CD14-positive monocyte (primary cell): ENCODE data around the gene ATG101. TPM values are rescaled to one million over a fixed set of nuclear protein-coding genes. Genes with fewer than 3 reads are reported as not detected.
"Not testable (repeated sequence)": the region's sequence is repeated elsewhere in the genome, so short reads cannot be mapped to it uniquely, and the experiment has no call there.

Experiments
- DNase-seq, 3 donors: peaks; one replicate each; pipeline ENCODE4 v3.0.0-alpha.2; 2011 to 2022
- H2AFZ ChIP-seq: 2 replicates; pipeline ENCODE4 v1.6.0; 2012; ENCODE audit warnings: mild to moderate bottlenecking, low read depth, low read length, inconsistent platforms; ENCODE audit not compliant: insufficient read depth, poor library complexity, severe bottlenecking
- H3K27ac ChIP-seq, 2 donors: 1 replicate in 1 of 2; 2 replicates in 1 of 2; pipeline ENCODE4 v1.5.1; 2012 to 2013; ENCODE audit warnings: low read length in 2 of 2, control low read depth in 1 of 2, inconsistent platforms in 1 of 2, low read depth in 1 of 2, mild to moderate bottlenecking in 1 of 2
- H3K27me3 ChIP-seq, 2 donors: one replicate each; pipeline versions ENCODE4 v1.6.0 to v1.6.1; 2011 to 2013; ENCODE audit warnings: low read length in 2 of 2; ENCODE audit not compliant: control insufficient read depth in 2 of 2, insufficient read depth in 2 of 2
- H3K36me3 ChIP-seq, 2 donors: replicated peaks in 1 of 2; 1 replicate in 1 of 2; 2 replicates in 1 of 2; pipeline versions ENCODE4 v1.5.1 to v1.6.1; 2012 to 2013; ENCODE audit warnings: low read length in 2 of 2, control low read depth in 1 of 2, inconsistent platforms in 1 of 2, mild to moderate bottlenecking in 1 of 2; ENCODE audit not compliant: insufficient read depth in 2 of 2, control insufficient read depth in 1 of 2
- H3K4me1 ChIP-seq, 2 donors: 1 replicate in 1 of 2; 2 replicates in 1 of 2; pipeline versions ENCODE4 v1.5.1 to v1.6.1; 2012 to 2013; ENCODE audit warnings: low read length in 2 of 2, control low read depth in 1 of 2, inconsistent platforms in 1 of 2, mild to moderate bottlenecking in 1 of 2, moderate library complexity in 1 of 2; ENCODE audit not compliant: insufficient read depth in 2 of 2, control insufficient read depth in 1 of 2
- H3K4me2 ChIP-seq: replicated peaks from 2 replicates; pipeline ENCODE3; 2012; ENCODE audit warnings: low read length, moderate library complexity, mild to moderate bottlenecking; ENCODE audit not compliant: poor library complexity, severe bottlenecking; ENCODE audit errors: extremely low read depth
- H3K4me3 ChIP-seq, 3 experiments: fragments of 200-600 bp in 1 of 3; sonication (generic) in 1 of 3; replicated peaks in 1 of 3; 1 replicate in 2 of 3; 2 replicates in 1 of 3; pipeline ENCODE4 v1.5.1; 2011 to 2013; ENCODE audit warnings: low read length in 3 of 3, mild to moderate bottlenecking in 3 of 3, control low read depth in 2 of 3, low read depth in 2 of 3, inconsistent platforms in 1 of 3, moderate library complexity in 1 of 3
- H3K79me2 ChIP-seq: 2 replicates; pipeline ENCODE4 v1.6.0; 2012; ENCODE audit warnings: mild to moderate bottlenecking, control low read depth, inconsistent platforms, low read length, moderate library complexity; ENCODE audit not compliant: insufficient read depth
- H3K9ac ChIP-seq: 2 replicates; pipeline ENCODE4 v1.6.0; 2017; ENCODE audit warnings: low read length, mild to moderate bottlenecking; ENCODE audit not compliant: insufficient read depth, poor library complexity, severe bottlenecking
- H3K9me3 ChIP-seq, 2 donors: replicated peaks in 1 of 2; 1 replicate in 1 of 2; 2 replicates in 1 of 2; pipeline versions ENCODE4 v1.5.1 to v1.6.1; 2012 to 2013; ENCODE audit warnings: low read length in 2 of 2, control low read depth in 1 of 2; ENCODE audit not compliant: control insufficient read depth in 1 of 2, insufficient read depth in 1 of 2
- H4K20me1 ChIP-seq: 2 replicates; pipeline ENCODE4 v1.6.0; 2012; ENCODE audit warnings: mild to moderate bottlenecking, low read length, control low read depth, moderate library complexity; ENCODE audit not compliant: insufficient read depth
- H3K27ac Mint-ChIP-seq, 7 donors: one replicate each; pipeline ENCODE4 v1.8.0; 2020; ENCODE audit warnings: mild to moderate bottlenecking in 7 of 7, mixed read lengths in 7 of 7, moderate library complexity in 6 of 7, inconsistent platforms in 2 of 7
- H3K27me3 Mint-ChIP-seq, 3 donors: one replicate each; pipeline ENCODE4 v1.8.0; 2021 to 2022; ENCODE audit warnings: low read depth in 3 of 3, mild to moderate bottlenecking in 3 of 3, mixed read lengths in 3 of 3, moderate library complexity in 3 of 3, inconsistent platforms in 1 of 3
- H3K36me3 Mint-ChIP-seq, 2 donors: one replicate each; pipeline ENCODE4 v1.8.0; 2020; ENCODE audit warnings: mixed read lengths in 2 of 2, inconsistent platforms in 1 of 2, mild to moderate bottlenecking in 1 of 2
- H3K4me1 Mint-ChIP-seq: one replicate; pipeline ENCODE4 v1.8.0; 2020; ENCODE audit warnings: mild to moderate bottlenecking, mixed read lengths
- H3K4me3 Mint-ChIP-seq, 2 donors: one replicate each; pipeline ENCODE4 v1.8.0; 2020; ENCODE audit warnings: mild to moderate bottlenecking in 2 of 2, mixed read lengths in 2 of 2, moderate library complexity in 1 of 2
- H3K9me3 Mint-ChIP-seq, 7 donors: one replicate each; pipeline ENCODE4 v1.8.0; 2020 to 2022; ENCODE audit warnings: mixed read lengths in 7 of 7, mild to moderate bottlenecking in 6 of 7, moderate library complexity in 6 of 7, inconsistent platforms in 2 of 7
- WGBS: methylation state at CpG from one replicate; pipeline ENCODE4 v1.1.5; 2013; ENCODE audit warnings: missing lambda C conversion rate; ENCODE audit not compliant: insufficient coverage; 5-methylcytosine and 5-hydroxymethylcytosine counted together
- intact Hi-C, 2 donors: fragments of 100-400 bp; cut with micrococcal nuclease; formaldehyde crosslinking; loops; one replicate each; pipeline versions ENCODE4 v1.15.0 to v1.15.1; 2023
- polyA plus RNA-seq, 3 donors: library from polyadenylated mRNA; depleted of rRNA in 1 of 3; unstranded in 2 of 3; stranded (reverse) in 1 of 3; fragments of 300-500 nt in 2 of 3; fragments of >200 nt in 1 of 3; fragmentation: Illumina TruSeq in 2 of 3; gene quantifications; 1 replicate in 2 of 3; 2 replicates in 1 of 3; pipeline ENCODE4 v1.2.3, GENCODE V29; 2012 to 2021

The ATG101 gene
- polyA plus RNA-seq, 3 donors = 20.5 to 120 (median 26.4) TPM

DNA sequence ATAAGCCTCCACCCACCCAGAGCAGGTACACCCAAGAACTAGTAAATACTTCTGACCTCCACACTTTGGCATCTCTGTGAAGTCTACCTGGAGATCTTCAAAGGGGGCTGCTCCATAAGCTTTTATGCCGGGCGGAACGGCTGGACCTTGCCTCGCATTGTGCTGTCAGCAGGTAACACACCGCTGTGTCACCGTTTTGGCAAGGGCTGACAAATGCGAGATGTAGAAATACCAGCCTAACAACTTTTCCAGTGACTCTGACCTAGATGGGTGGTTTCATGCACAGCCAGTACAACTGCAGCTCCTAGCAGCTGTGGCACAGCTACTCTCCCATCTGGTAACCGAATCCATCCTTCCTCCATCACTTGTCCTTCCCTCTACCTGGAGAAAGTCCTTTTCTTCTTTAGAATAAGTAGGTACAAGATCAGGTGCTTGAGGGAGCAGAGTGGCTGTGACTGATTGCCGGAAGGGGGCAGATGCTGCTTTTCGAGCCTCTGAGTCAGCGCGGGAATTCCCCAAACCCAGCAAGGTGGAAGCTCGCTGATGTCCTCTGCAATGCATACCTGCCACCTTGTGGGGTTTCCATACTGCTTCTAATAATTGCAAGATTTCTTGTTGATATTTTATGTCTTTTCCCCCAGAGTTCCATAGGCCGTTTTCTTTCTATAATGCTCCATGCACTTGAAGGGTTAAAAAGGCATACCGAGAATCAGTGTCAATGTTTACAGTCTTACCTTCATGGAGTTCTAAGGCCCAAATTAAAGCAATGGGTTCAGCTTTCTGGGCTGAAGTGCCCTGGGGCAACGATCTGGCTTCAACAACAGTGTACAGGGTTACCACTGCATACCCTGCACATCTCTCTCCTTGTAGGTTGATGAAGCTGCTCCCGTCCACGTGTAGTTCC is 46.7 kb downstream of the ATG101 start:
- H3K9ac ChIP-seq, H3K4me2 ChIP-seq, H3K36me3 ChIP-seq, H3K27me3 ChIP-seq, H3K36me3 Mint-ChIP-seq, H3K9me3 ChIP-seq, H3K79me2 ChIP-seq, intact Hi-C loops, H4K20me1 ChIP-seq, H3K4me3 ChIP-seq, H3K27ac ChIP-seq, H3K9me3 Mint-ChIP-seq, H2AFZ ChIP-seq: not testable (repeated sequence)
- Mint-ChIP-seq H3K27ac (peak overlapping the region in 5 of 7 donors; percentile 14 to 70 (median 42)), H3K4me1 (peaks cover 37% of the 10 kb centered on the region), H3K4me3 (peak overlapping the region in 1 of 2 donors; percentile 12), H3K27me3 (peaks cover 5 to 19% (median 8%) of the 10 kb centered on the region in 3 donors)
- H3K4me1 ChIP-seq = peaks cover 28 to 36% of the 10 kb centered on the region in 2 donors
- DNase-seq = peak in 1 of 3 donors; percentile 28
- WGBS = 87% methylated on average over 9 of the region's 18 CpGs

DNA sequence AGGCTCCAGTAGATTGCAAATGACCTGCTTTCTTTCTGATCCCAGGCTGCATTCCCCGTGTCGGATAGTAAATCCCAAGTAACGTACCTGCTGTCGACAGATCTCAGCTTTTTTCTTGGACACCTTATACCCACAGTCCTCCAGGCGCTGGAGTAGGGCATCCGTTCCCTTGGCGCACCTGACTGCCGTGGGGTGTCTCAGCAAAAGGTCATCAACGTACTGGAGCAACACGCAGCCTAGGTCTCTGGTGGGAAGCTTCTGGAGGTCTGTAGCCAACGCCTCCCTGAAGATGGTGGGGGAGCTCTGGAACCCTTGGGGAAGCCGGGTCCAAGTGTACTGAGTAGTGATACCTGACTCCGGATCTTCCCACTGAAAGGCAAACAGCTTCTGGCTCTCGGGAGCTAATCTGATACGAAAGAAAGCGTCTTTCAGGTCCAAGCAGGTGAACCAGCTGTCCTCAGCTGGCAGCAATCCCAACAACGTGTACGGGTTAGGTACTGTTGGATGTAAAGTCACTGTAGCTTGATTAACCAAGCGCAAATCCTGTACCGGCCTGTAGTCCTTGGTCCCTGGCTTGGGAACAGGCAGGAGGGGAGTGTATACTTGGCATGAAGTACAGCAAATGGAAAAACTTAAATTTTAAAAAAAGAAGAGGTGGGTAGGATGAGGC is 48.2 kb downstream of the ATG101 start:
- H3K9ac ChIP-seq = not testable (repeated sequence)
- peaks cover 13 to 25% (median 15%) of the 10 kb centered on the region in 3 donors for H3K27me3 Mint-ChIP-seq

More for the DNA sequence above, 48.2 kb downstream of the ATG101 start:
- H3K4me1 ChIP-seq = peaks cover 28 to 36% of the 10 kb centered on the region in 2 donors
- not testable (repeated sequence) for H3K9me3 Mint-ChIP-seq, H3K4me3 ChIP-seq, H3K79me2 ChIP-seq, H3K4me3 Mint-ChIP-seq, DNase-seq, H3K4me2 ChIP-seq, H4K20me1 ChIP-seq, H2AFZ ChIP-seq, H3K36me3 ChIP-seq, H3K27me3 ChIP-seq, H3K9me3 ChIP-seq, H3K36me3 Mint-ChIP-seq
- peak overlapping the region in 1 of 2 donors; percentile 65 for H3K27ac ChIP-seq
- peak overlapping the region; percentile 75 to 97 (median 93) for H3K27ac Mint-ChIP-seq
- 90% methylated on average over 10 of the region's 20 CpGs for WGBS
- intact Hi-C loops = loop anchor here in 1 of 2 donors (2.0 kb wide), 1 partner anchor 93 kb away; no protein-coding TSS in a partner anchor
- H3K4me1 Mint-ChIP-seq = peaks cover 41% of the 10 kb centered on the region
